GM04504 (cell line): Measurements from ENCODE around the gene DSTN.

Experiments used
- DNase-seq: peaks from one replicate; pipeline ENCODE4 v3.0.0-alpha.2; 2012; ENCODE audit warnings: low read depth

DSTN gene

GRCh38 chr20:17612287-17612991 lies 42.6 kb downstream of the DSTN start:
- peak; percentile 35 for DNase-seq

GRCh38 chr20:17612992-17613327 lies 43.1 kb downstream of the DSTN start:
- no peak for DNase-seq

GRCh38 chr20:17613328-17614175 lies 43.7 kb downstream of the DSTN start:
- no peak for DNase-seq

GRCh38 chr20:17614176-17614811 lies 44.4 kb downstream of the DSTN start:
- peak; percentile 22 for DNase-seq

- DNase-seq = no peak
Measured at GRCh38 chr20:17614812-17615644, 45.2 kb downstream of the DSTN start.

GRCh38 chr20:17615645-17616479 lies 46.0 kb downstream of the DSTN start:
- no peak for DNase-seq

GRCh38 chr20:17616480-17617211 lies 46.8 kb downstream of the DSTN start:
- DNase-seq = no peak

- no peak for DNase-seq
Measured at GRCh38 chr20:17617212-17617867, 47.5 kb downstream of the DSTN start.

GRCh38 chr20:17617868-17618672 lies 48.2 kb downstream of the DSTN start:
- DNase-seq = no peak

GRCh38 chr20:17618673-17619013 lies 48.8 kb downstream of the DSTN start:
- no peak for DNase-seq

GRCh38 chr20:17619351-17620093 lies 49.6 kb downstream of the DSTN start:
- no peak for DNase-seq

- DNase-seq = no peak
Measured at GRCh38 chr20:17620371-17621228, 50.7 kb downstream of the DSTN start.

- no peak for DNase-seq
Measured at GRCh38 chr20:17621229-17621968, 51.5 kb downstream of the DSTN start.

GRCh38 chr20:17622086-17622850 lies 52.4 kb downstream of the DSTN start:
- DNase-seq = no peak

- no peak for DNase-seq
Measured at GRCh38 chr20:17622851-17623508, 53.1 kb downstream of the DSTN start.
